K562 (cell line): ENCODE data around the gene TSPAN13.

ENCODE experiments used
- BHLHE40 ChIP-seq: IDR thresholded peaks from 2 replicates; pipeline ENCODE4 v1.6.1; 2011; ENCODE audit warnings: low read length, improper control_type of control experiment
- EHMT2 ChIP-seq: fragments of 450-650 bp; IDR thresholded peaks from 2 replicates; pipeline ENCODE4 v1.6.1; 2018; ENCODE audit warnings: antibody characterized with exemption
- EP300 ChIP-seq: IDR thresholded peaks from 2 replicates; pipeline ENCODE4 v1.6.1; 2012; ENCODE audit warnings: low read length, improper control_type of control experiment
- EZH2 ChIP-seq: IDR thresholded peaks from 2 replicates; pipeline ENCODE4 v1.6.1; 2012; ENCODE audit warnings: low read depth, mild to moderate bottlenecking, inconsistent platforms, low read length, borderline replicate concordance
- IRF2 ChIP-seq: sonication (generic); formaldehyde crosslinking; IDR thresholded peaks from 2 replicates; pipeline ENCODE4 v1.8.1; 2022; ENCODE audit warnings: mild to moderate bottlenecking, missing genetic modification reagents
- SRSF9 ChIP-seq: fragments of 200-400 bp; formaldehyde crosslinking; IDR thresholded peaks from 2 replicates; pipeline ENCODE4 v1.6.1; 2017; ENCODE audit warnings: low read depth, low read length, borderline replicate concordance
- ZNF174 ChIP-seq: fragments of 250-450 bp; sonication (Bioruptor Pico); IDR thresholded peaks from 2 replicates; pipeline ENCODE4 v1.4.0; 2020; ENCODE audit warnings: mild to moderate bottlenecking
- ZNF347 ChIP-seq: fragments of 450-650 bp; formaldehyde crosslinking; IDR thresholded peaks from 2 replicates; pipeline ENCODE4 v1.4.0; 2020; ENCODE audit warnings: low read depth, mild to moderate bottlenecking, moderate library complexity
- ZNF407 ChIP-seq: fragments of 450-650 bp; IDR thresholded peaks from 2 replicates; pipeline ENCODE4 v1.6.1; 2016; ENCODE audit warnings: low read depth
- TF ChIP-seq, protein P1 (sequence below), 3 experiments: IDR thresholded peaks in 2 of 3; conservative IDR thresholded peaks in 1 of 3; 2 replicates each; pipeline ENCODE4 v1.5.1; 2011 to 2012; ENCODE audit warnings: low read length in 3 of 3, mild to moderate bottlenecking in 3 of 3, control low read depth in 2 of 3, improper control_type of control experiment in 1 of 3, inconsistent platforms in 1 of 3, low read depth in 1 of 3, mixed read lengths in 1 of 3, moderate library complexity in 1 of 3; ENCODE audit not compliant: insufficient read depth in 2 of 3
- TF ChIP-seq, protein P2 (sequence below): fragments of 450-650 bp; formaldehyde crosslinking; IDR thresholded peaks from 2 replicates; pipeline ENCODE4 v1.4.0; 2022; ENCODE audit warnings: mild to moderate bottlenecking, moderate library complexity
- TF ChIP-seq, protein P3 (sequence below), 2 experiments: fragments of 450-650 bp in 1 of 2; sonication (generic) in 1 of 2; formaldehyde crosslinking in 1 of 2; IDR thresholded peaks; 2 replicates each; pipeline versions ENCODE4 v1.7.1 to v1.9.0; 2016 to 2022; ENCODE audit warnings: inconsistent platforms in 1 of 2, mild to moderate bottlenecking in 1 of 2, missing genetic modification reagents in 1 of 2

GRCh38 chr7:16833373-16833772 is 79.8 kb downstream of the TSPAN13 start:
- TF ChIP-seq ZNF174 = no peak
- TF ChIP-seq SRSF9 = no peak
- no peak for TF ChIP-seq EP300
- TF ChIP-seq, protein P1, sequence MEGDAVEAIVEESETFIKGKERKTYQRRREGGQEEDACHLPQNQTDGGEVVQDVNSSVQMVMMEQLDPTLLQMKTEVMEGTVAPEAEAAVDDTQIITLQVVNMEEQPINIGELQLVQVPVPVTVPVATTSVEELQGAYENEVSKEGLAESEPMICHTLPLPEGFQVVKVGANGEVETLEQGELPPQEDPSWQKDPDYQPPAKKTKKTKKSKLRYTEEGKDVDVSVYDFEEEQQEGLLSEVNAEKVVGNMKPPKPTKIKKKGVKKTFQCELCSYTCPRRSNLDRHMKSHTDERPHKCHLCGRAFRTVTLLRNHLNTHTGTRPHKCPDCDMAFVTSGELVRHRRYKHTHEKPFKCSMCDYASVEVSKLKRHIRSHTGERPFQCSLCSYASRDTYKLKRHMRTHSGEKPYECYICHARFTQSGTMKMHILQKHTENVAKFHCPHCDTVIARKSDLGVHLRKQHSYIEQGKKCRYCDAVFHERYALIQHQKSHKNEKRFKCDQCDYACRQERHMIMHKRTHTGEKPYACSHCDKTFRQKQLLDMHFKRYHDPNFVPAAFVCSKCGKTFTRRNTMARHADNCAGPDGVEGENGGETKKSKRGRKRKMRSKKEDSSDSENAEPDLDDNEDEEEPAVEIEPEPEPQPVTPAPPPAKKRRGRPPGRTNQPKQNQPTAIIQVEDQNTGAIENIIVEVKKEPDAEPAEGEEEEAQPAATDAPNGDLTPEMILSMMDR (IDR thresholded peaks at IDR 0.05 in 2 of 3, conservative IDR thresholded peaks at IDR 0.05 in 1 of 3; ENCODE audit: insufficient read depth in 2 of 3, low read depth in 1 of 3, low read length in 3 of 3) = no peak
- no peak for TF ChIP-seq ZNF347 (CRISPR knock-in tag)
- no peak for TF ChIP-seq IRF2 (CRISPR knock-in tag)
- TF ChIP-seq EHMT2 = no peak
- no peak for TF ChIP-seq EZH2
- TF ChIP-seq, protein P2, sequence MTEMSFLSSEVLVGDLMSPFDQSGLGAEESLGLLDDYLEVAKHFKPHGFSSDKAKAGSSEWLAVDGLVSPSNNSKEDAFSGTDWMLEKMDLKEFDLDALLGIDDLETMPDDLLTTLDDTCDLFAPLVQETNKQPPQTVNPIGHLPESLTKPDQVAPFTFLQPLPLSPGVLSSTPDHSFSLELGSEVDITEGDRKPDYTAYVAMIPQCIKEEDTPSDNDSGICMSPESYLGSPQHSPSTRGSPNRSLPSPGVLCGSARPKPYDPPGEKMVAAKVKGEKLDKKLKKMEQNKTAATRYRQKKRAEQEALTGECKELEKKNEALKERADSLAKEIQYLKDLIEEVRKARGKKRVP (CRISPR knock-in tag) = no peak
- TF ChIP-seq ZNF407 = no peak
- TF ChIP-seq, protein P3, sequence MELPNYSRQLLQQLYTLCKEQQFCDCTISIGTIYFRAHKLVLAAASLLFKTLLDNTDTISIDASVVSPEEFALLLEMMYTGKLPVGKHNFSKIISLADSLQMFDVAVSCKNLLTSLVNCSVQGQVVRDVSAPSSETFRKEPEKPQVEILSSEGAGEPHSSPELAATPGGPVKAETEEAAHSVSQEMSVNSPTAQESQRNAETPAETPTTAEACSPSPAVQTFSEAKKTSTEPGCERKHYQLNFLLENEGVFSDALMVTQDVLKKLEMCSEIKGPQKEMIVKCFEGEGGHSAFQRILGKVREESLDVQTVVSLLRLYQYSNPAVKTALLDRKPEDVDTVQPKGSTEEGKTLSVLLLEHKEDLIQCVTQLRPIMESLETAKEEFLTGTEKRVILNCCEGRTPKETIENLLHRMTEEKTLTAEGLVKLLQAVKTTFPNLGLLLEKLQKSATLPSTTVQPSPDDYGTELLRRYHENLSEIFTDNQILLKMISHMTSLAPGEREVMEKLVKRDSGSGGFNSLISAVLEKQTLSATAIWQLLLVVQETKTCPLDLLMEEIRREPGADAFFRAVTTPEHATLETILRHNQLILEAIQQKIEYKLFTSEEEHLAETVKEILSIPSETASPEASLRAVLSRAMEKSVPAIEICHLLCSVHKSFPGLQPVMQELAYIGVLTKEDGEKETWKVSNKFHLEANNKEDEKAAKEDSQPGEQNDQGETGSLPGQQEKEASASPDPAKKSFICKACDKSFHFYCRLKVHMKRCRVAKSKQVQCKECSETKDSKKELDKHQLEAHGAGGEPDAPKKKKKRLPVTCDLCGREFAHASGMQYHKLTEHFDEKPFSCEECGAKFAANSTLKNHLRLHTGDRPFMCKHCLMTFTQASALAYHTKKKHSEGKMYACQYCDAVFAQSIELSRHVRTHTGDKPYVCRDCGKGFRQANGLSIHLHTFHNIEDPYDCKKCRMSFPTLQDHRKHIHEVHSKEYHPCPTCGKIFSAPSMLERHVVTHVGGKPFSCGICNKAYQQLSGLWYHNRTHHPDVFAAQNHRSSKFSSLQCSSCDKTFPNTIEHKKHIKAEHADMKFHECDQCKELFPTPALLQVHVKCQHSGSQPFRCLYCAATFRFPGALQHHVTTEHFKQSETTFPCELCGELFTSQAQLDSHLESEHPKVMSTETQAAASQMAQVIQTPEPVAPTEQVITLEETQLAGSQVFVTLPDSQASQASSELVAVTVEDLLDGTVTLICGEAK (IDR thresholded peaks at IDR 0.05) = no peak
- TF ChIP-seq, protein P3 (CRISPR knock-in tag; IDR thresholded peaks at IDR 0.05) = no peak
- no peak for TF ChIP-seq BHLHE40
